ENCODE measurements around the gene ACAP2.

DNA sequence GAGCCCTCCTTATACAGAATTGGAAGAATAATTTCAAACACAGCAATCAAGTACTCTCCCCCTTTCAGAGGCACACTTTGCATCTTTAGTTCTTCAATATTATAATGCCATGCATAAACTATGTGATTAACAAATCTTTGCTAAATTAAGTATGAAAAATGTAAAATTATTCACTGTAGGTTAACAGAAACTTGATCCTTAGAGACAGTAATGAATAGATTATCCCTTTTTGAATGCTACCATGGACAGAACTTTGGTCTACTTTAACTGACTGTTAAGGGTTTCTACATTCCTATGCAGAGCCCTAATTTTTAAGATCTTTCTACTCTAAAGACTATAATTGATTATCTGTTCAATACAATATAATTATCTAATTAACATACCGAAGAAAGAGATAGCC, 146.2 kb downstream of the ACAP2 start:
- TF ChIP-seq POLR2AphosphoS5 (IDR thresholded peaks at IDR 0.05; ENCODE audit: low read depth) (no peak), EZH2 (IDR thresholded peaks at IDR 0.05; ENCODE audit: low read depth, unreplicated experiment) (no peak), CREB1 (CRISPR knock-in tag; IDR thresholded peaks at IDR 0.05; ENCODE audit: low read depth) (no peak), EZH2phosphoT487 (IDR thresholded peaks at IDR 0.05; ENCODE audit: unreplicated experiment) (no peak)
- TF ChIP-seq, protein P1, sequence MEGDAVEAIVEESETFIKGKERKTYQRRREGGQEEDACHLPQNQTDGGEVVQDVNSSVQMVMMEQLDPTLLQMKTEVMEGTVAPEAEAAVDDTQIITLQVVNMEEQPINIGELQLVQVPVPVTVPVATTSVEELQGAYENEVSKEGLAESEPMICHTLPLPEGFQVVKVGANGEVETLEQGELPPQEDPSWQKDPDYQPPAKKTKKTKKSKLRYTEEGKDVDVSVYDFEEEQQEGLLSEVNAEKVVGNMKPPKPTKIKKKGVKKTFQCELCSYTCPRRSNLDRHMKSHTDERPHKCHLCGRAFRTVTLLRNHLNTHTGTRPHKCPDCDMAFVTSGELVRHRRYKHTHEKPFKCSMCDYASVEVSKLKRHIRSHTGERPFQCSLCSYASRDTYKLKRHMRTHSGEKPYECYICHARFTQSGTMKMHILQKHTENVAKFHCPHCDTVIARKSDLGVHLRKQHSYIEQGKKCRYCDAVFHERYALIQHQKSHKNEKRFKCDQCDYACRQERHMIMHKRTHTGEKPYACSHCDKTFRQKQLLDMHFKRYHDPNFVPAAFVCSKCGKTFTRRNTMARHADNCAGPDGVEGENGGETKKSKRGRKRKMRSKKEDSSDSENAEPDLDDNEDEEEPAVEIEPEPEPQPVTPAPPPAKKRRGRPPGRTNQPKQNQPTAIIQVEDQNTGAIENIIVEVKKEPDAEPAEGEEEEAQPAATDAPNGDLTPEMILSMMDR (conservative IDR thresholded peaks at IDR 0.05; ENCODE audit: low read depth in 2 of 2) = no peak
- TF ChIP-seq, protein P2, sequence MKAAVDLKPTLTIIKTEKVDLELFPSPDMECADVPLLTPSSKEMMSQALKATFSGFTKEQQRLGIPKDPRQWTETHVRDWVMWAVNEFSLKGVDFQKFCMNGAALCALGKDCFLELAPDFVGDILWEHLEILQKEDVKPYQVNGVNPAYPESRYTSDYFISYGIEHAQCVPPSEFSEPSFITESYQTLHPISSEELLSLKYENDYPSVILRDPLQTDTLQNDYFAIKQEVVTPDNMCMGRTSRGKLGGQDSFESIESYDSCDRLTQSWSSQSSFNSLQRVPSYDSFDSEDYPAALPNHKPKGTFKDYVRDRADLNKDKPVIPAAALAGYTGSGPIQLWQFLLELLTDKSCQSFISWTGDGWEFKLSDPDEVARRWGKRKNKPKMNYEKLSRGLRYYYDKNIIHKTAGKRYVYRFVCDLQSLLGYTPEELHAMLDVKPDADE (IDR thresholded peaks at IDR 0.05) = no peak
